T-helper 1 cell (primary cell): ENCODE results near the gene CNDP2.
"Not testable (repeated sequence)": the region's sequence is repeated elsewhere in the genome, so short reads cannot be mapped to it uniquely, and the experiment has no call there.

Source experiments
- DNase-seq, 5 donors: peaks; one replicate each; pipeline ENCODE4 v3.0.0-alpha.2; 2012 to 2020

CNDP2 gene

GRCh38 chr18:74519320-74520095 is 23.3 kb downstream of the CNDP2 start:
- no peak for DNase-seq

GRCh38 chr18:74520096-74520833 is 24.1 kb downstream of the CNDP2 start:
- no peak for DNase-seq

GRCh38 chr18:74521068-74521725 is 25.0 kb downstream of the CNDP2 start:
- no peak for DNase-seq

- no peak for DNase-seq
These were observed 26.7 kb downstream of the CNDP2 start for GRCh38 chr18:74522635-74523548.

GRCh38 chr18:74524097-74524496 is 27.9 kb downstream of the CNDP2 start:
- no peak for DNase-seq

GRCh38 chr18:74524915-74525314 is 28.8 kb downstream of the CNDP2 start:
- not testable (repeated sequence) for DNase-seq

- DNase-seq, result no peak
These were observed 29.6 kb downstream of the CNDP2 start for GRCh38 chr18:74525741-74526140.

GRCh38 chr18:74526488-74526887 is 30.3 kb downstream of the CNDP2 start:
- DNase-seq, result no peak

GRCh38 chr18:74528478-74528877 is 32.3 kb downstream of the CNDP2 start:
- no peak for DNase-seq

- DNase-seq, result no peak
These were observed 32.8 kb downstream of the CNDP2 start for GRCh38 chr18:74528913-74529312.

GRCh38 chr18:74529378-74529777 is 33.2 kb downstream of the CNDP2 start:
- no peak for DNase-seq

GRCh38 chr18:74529811-74530583 is 33.8 kb downstream of the CNDP2 start:
- no peak for DNase-seq

GRCh38 chr18:74530584-74530862 is 34.4 kb downstream of the CNDP2 start:
- no peak for DNase-seq

- DNase-seq, result no peak
These were observed 34.9 kb downstream of the CNDP2 start for GRCh38 chr18:74531043-74531442.

GRCh38 chr18:74532511-74533025 is 36.4 kb downstream of the CNDP2 start:
- no peak for DNase-seq

GRCh38 chr18:74533666-74534065 is 37.5 kb downstream of the CNDP2 start:
- no peak for DNase-seq

- no peak for DNase-seq
These were observed 38.2 kb downstream of the CNDP2 start, which contains the start of gene CNDP1 for GRCh38 chr18:74534150-74534969. Gene CNDP1 (plus strand): TSS chr18:74534500. CDS start chr18:74534668, 168 bp downstream.

GRCh38 chr18:74534981-74535649 is 39.0 kb downstream of the CNDP2 start:
- no peak for DNase-seq

GRCh38 chr18:74539289-74539688 is 43.1 kb downstream of the CNDP2 start:
- DNase-seq, result no peak
